ENCODE data around the gene BICC1.

GRCh38 chr10:58560068-58560467 lies 47.4 kb downstream of the BICC1 start:
- TF ChIP-seq EZH2 (IDR thresholded peaks at IDR 0.05; ENCODE audit: low read length, missing control alignments) (no peak), CTCF (conservative IDR thresholded peaks at IDR 0.05 in 1 of 2, IDR thresholded peaks at IDR 0.05 in 1 of 2; ENCODE audit: low read depth in 1 of 2, low read length in 2 of 2) (no peak)
